GDM1 (cell line): Measurements from ENCODE around the gene EXOC4.

Source experiments
- DNase-seq: peaks from one replicate; lab custom pipeline; 2025; lab: John Stamatoyannopoulos, UW

The EXOC4 gene

GRCh38 chr7:133364959-133365690 is 112.2 kb downstream of the EXOC4 start:
- no peak for DNase-seq

- DNase-seq = no peak
Measured at GRCh38 chr7:133365917-133366316, 113.0 kb downstream of the EXOC4 start.

GRCh38 chr7:133367561-133367960 is 114.7 kb downstream of the EXOC4 start:
- DNase-seq = no peak

GRCh38 chr7:133369130-133369529 is 116.3 kb downstream of the EXOC4 start:
- DNase-seq = no peak

GRCh38 chr7:133371616-133372015 is 118.7 kb downstream of the EXOC4 start:
- DNase-seq = no peak

- no peak for DNase-seq
Measured at GRCh38 chr7:133372337-133372736, 119.5 kb downstream of the EXOC4 start.

- no peak for DNase-seq
Measured at GRCh38 chr7:133376514-133376913, 123.6 kb downstream of the EXOC4 start.

- DNase-seq = no peak
Measured at GRCh38 chr7:133381965-133382364, 129.1 kb downstream of the EXOC4 start.

GRCh38 chr7:133382775-133383559 is 130.1 kb downstream of the EXOC4 start:
- DNase-seq = no peak

- no peak for DNase-seq
Measured at GRCh38 chr7:133386205-133386604, 133.3 kb downstream of the EXOC4 start.

GRCh38 chr7:133389727-133390126 is 136.8 kb downstream of the EXOC4 start:
- DNase-seq = no peak

- no peak for DNase-seq
Measured at GRCh38 chr7:133391206-133391605, 138.3 kb downstream of the EXOC4 start.

- DNase-seq = no peak
Measured at GRCh38 chr7:133394369-133394768, 141.5 kb downstream of the EXOC4 start.

- no peak for DNase-seq
Measured at GRCh38 chr7:133395551-133395950, 142.7 kb downstream of the EXOC4 start.

GRCh38 chr7:133398506-133398905 is 145.6 kb downstream of the EXOC4 start:
- DNase-seq = no peak

- DNase-seq = no peak
Measured at GRCh38 chr7:133401225-133401624, 148.3 kb downstream of the EXOC4 start.

GRCh38 chr7:133408212-133408611 is 155.3 kb downstream of the EXOC4 start:
- no peak for DNase-seq

GRCh38 chr7:133409421-133409820 is 156.5 kb downstream of the EXOC4 start:
- no peak for DNase-seq

- no peak for DNase-seq
Measured at GRCh38 chr7:133409966-133410365, 157.1 kb downstream of the EXOC4 start.

- no peak for DNase-seq
Measured at GRCh38 chr7:133411395-133411794, 158.5 kb downstream of the EXOC4 start.

- no peak for DNase-seq
Measured at GRCh38 chr7:133412942-133413341, 160.1 kb downstream of the EXOC4 start.

- no peak for DNase-seq
Measured at GRCh38 chr7:133419041-133419440, 166.2 kb downstream of the EXOC4 start.

- no peak for DNase-seq
Measured at GRCh38 chr7:133423618-133424017, 170.7 kb downstream of the EXOC4 start.
